Urinary bladder (tissue), 4 donors: ENCODE results near the gene GOLPH3L. TPM values are rescaled to one million over a fixed set of nuclear protein-coding genes. Genes with fewer than 3 reads are reported as not detected.
"Not testable (repeated sequence)": the region's sequence is repeated elsewhere in the genome, so short reads cannot be mapped to it uniquely, and the experiment has no call there.

Experiments used
- DNase-seq: peaks from one replicate; pipeline ENCODE4 v3.0.0-alpha.2; 2015; ENCODE audit errors: extremely low spot score
- H3K27ac ChIP-seq: one replicate; pipeline ENCODE4 v1.5.1; 2013; ENCODE audit warnings: low read depth, mild to moderate bottlenecking, moderate library complexity
- H3K36me3 ChIP-seq: one replicate; pipeline ENCODE4 v1.6.1; 2013; ENCODE audit warnings: mild to moderate bottlenecking, moderate library complexity; ENCODE audit not compliant: insufficient read depth
- H3K4me1 ChIP-seq: one replicate; pipeline ENCODE4 v1.6.1; 2013; ENCODE audit warnings: mild to moderate bottlenecking, moderate library complexity; ENCODE audit not compliant: insufficient read depth
- H3K4me3 ChIP-seq: one replicate; pipeline ENCODE4 v1.5.1; 2013; ENCODE audit warnings: low read depth, low read length
- WGBS: extraction: QIAGEN DNeasy Blood & Tissue Kit; methylation state at CpG from one replicate; pipeline ENCODE4 v1.1.7; 2013; 5-methylcytosine and 5-hydroxymethylcytosine counted together
- polyA plus RNA-seq: library from polyadenylated mRNA; stranded (reverse); fragments of 200-250 nt; gene quantifications from one replicate; pipeline ENCODE4 v1.2.3, GENCODE V29; 2013
- total RNA-seq: library from RNA; depleted of rRNA; stranded (reverse); fragments of >200 nt; gene quantifications from one replicate; pipeline ENCODE4 v1.2.3, GENCODE V29; 2014
- donor health status: healthy with polysubstance abuse.
- donor health status: healthy.

GOLPH3L gene
- total and polyA plus RNA-seq, 2 donors: 21.5 to 24.5 TPM

DNA sequence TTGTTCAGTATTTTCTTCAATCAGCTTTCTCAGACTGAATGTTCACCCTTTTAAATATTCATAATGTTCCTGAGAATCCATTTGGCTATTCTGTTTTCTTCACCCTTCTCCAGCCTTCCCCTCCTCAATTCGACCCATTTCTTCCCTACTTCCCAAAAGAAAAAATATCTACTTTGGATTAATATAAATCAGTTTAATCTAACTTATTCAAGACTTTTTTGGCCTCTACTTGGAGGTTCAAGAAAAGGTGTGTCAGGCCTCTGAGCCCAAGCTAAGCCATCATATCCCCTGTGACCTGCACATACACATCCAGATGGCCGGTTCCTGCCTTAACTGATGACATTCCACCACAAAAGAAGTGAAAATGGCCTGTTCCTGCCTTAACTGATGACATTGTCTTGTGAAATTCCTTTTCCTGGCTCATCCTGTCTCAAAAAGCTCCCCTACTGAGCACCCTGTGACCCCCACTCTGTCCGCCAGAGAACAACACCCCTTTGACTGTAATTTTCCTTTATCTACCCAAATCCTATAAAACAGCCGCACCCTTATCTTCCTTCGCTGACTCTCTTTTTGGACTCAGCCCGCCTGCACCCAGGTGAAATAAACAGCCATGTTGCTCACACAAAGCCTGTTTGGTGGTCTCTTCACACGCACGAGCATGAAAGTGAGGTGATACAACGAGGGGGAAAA lies 55.7 kb downstream of the GOLPH3L start:
- 71% methylated on average over 9 of the region's 9 CpGs for WGBS
- H3K36me3 ChIP-seq, H3K27ac ChIP-seq, DNase-seq, H3K4me3 ChIP-seq, H3K4me1 ChIP-seq: not testable (repeated sequence)

DNA sequence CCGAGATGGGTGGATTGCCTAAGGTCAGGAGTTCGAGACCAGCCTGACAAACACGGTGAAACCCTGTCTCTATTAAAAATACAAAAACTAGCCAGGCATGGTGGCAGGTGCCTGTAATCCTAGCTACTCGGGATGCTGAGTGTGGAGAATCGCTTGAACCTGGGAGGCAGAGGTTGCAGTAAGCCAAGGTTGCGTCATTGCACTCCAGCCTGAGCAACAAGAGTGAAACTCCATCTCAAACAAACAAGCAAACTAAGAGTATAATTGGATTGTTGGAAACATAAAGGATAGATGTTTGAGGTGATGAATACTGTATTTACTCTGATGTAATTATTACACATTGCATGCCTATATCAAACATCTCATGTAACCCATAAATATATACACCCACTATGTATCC lies 58.5 kb downstream of the GOLPH3L start:
- not testable (repeated sequence) for H3K4me3 ChIP-seq, H3K4me1 ChIP-seq, H3K36me3 ChIP-seq, H3K27ac ChIP-seq, DNase-seq
- 93% methylated on average over 6 of the region's 6 CpGs for WGBS

DNA sequence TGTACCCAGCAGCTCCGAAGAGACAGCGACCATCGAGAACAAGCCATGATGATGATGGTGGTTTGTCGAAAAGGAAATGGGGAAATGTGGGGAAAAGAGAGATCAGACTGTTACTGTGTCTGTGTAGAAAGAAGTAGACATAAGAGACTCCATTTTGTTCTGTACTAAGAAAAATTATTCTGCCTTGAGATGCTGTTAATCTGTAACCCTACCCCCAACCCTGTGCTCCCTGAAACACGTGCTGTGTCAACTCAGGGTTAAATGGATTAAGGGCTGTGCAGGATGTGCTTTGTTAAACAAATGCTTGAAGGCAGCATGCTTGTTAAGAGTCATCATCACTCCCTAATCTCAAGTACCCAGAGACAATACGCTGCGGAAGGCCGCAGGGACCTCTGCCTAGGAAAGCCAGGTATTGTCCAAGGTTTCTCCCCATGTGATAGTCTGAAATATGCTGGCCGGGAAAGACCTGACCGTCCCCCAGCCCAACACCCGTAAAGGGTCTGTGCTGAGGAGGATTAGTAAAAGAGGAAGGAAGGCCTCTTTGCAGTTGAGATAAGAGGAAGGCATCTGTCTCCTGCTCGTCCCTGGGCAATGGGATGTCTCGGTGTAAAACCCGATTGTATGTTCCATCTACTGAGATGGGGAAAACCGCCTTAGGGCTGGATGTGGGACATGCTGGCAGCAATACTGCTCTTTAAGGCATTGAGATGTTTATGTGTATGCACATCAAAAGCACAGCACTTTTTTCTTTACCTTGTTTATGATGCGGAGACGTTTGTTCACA lies 61.9 kb downstream of the GOLPH3L start:
- not testable (repeated sequence) for H3K4me1 ChIP-seq, H3K27ac ChIP-seq
- 63% methylated on average over 15 of the region's 17 CpGs for WGBS

DNA sequence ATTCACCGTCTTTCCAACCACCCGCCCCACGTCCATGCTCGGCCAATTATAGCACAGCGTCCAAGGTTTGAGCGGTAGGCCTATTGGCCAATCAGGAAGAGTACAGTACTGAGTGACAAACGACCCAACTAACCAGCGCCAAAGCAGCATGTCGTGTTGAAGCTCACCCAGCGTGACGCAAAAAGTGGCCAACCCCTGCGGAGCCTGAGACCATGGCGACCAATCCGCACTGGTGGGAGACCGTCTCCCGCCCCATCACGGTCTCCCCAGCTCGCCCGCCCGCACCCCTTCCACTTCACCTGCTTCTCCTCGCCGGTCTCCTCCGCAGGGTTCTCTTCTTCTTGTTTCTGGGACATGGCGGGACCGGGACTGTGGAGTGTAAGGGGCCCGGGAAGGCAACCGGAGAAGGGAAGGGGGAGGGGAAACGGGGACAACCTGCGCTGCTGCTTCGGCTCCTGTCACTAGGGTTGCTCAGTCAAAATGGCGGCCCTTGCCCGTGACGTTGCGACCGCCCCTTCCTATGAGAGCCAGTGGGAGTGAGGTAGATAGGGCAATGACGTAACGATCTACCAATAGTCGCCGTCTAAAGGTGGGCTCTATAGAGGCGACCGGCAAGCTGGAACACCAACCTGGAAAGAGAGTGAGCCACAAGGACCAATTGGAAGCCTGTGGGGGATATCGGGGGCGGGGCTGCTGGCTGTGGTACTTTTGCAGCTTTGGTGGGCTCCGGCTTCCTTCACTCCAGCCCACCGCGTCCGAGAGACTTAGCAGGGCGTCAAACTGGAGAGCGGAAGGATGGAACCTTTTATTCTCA lies 67.6 kb downstream of the GOLPH3L start, which contains the start of gene ENSA:
Gene ENSA (minus strand): TSS at position 498 of the 814 bp plus-strand sequence. CDS start 142 bp downstream, at position 356.
- DNase-seq: peak; percentile 98
- H3K36me3 ChIP-seq: peaks cover 4% of the 10 kb centered on the region
- under 1% methylated on average over 49 of the region's 49 CpGs for WGBS

More for the DNA sequence above, 61.9 kb downstream of the GOLPH3L start:
- H3K36me3 ChIP-seq, DNase-seq, H3K4me3 ChIP-seq: not testable (repeated sequence)

DNA sequence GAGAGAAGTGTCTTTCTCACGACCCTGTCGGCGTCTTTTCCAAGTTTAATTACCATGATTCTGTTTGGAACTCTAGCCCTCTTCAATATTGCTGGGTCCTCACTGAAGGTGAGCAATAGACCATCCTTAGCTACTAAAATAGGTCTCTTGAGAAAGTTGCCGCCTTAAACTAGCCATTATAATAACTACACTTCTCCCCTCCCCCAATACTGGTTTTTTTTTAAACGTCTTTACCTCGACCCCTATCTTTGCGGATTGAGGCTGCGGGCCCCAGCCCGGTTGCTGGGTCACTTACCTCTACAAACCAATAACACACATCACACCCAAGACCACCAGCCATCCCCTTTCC lies 68.2 kb downstream of the GOLPH3L start:
- Histone ChIP-seq H3K4me1 (peaks cover 3% of the 10 kb centered on the region), H3K27ac (peak overlapping the region; percentile 58), H3K36me3 (peaks cover 4% of the 10 kb centered on the region), H3K4me3 (peak overlapping the region; percentile 62)
- WGBS: 2% methylated on average over 9 of the region's 9 CpGs
- DNase-seq: no peak

More for the DNA sequence above, 67.6 kb downstream of the GOLPH3L start, which contains the start of gene ENSA:
- H3K27ac ChIP-seq: peak within 1 kb of the TSS; percentile 99
- H3K4me3 ChIP-seq: peak within 1 kb of the TSS; percentile 62
- peaks cover 3% of the 10 kb centered on the region for H3K4me1 ChIP-seq

DNA sequence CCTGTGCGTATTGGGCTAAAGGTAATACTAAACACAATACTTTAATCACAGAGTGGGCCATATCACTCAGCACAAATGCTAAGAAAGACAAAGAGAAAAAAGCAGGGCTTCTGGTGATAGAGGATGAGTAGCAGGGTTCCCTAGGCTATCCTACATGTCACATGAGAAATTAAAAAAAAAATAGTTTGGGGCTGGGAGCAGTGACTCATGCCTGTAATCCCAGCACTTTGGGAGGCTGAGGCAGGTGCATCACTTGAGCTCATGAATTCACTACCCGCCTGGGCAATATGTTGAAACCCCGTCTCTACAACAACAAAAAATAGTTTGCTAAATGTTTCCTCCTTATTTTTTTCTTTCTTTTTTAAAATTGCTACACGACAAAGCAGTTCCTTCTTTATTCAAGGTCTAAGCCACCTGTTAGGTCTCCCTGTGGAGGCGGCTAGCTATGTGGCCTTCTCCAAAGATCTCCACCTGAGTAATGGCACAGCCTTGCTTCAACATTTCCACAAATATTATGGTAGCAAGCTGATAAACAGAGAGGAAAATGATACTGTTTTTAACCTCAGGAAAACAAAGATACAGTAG lies 69.0 kb downstream of the GOLPH3L start:
- peaks cover 3% of the 10 kb centered on the region for H3K4me1 ChIP-seq
- no peak overlapping the region for H3K4me3 ChIP-seq
- DNase-seq: no peak
- H3K27ac ChIP-seq: no peak overlapping the region
- WGBS: 87% methylated on average over 5 of the region's 5 CpGs
- peaks cover 4% of the 10 kb centered on the region for H3K36me3 ChIP-seq

DNA sequence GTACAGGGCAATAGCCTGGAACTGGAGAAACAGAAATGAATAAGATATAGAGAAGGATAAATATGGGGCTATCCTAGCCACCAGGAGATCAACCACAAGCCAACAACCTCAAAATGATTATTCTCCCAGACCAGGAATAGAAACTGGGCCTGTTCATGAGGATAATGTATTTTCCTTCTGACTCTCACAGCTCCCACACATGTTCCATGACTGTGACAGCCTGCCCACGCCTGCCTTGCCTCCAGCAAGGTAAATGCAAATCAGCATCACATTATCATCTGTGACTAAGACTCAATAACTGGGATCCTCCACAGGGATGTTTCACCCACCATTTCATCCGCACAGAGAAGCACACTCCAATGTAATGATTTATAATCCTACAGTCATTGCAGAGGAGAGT lies 70.8 kb downstream of the GOLPH3L start:
- 92% methylated on average over 2 of the region's 2 CpGs for WGBS
- DNase-seq: no peak
- no peak overlapping the region for H3K27ac ChIP-seq
- peaks cover 3% of the 10 kb centered on the region for H3K4me1 ChIP-seq
- H3K4me3 ChIP-seq: no peak overlapping the region
- H3K36me3 ChIP-seq: peaks cover 6% of the 10 kb centered on the region

DNA sequence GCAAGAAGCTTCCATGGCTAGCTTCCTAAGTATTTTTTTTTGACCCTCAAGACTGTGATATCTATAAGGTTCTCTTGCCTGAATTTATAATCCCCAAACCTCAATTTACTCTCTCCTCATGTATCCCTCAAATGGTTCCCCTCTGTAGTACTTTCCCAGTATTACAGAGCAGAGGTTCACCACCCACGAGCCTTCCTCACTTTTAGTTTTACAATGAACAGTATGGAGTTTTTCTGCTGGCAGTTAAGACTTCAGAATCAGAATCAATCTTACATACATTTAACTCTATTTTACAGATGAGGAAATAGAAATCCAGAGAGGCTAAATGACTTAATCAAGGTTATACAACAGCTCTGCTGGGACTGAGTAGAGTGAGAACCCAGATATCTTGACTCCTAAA lies 72.4 kb downstream of the GOLPH3L start:
- H3K27ac ChIP-seq, H3K4me3 ChIP-seq, H3K4me1 ChIP-seq, H3K36me3 ChIP-seq, DNase-seq: not testable (repeated sequence)
- 73% methylated on average over 1 of the region's 1 CpG for WGBS

DNA sequence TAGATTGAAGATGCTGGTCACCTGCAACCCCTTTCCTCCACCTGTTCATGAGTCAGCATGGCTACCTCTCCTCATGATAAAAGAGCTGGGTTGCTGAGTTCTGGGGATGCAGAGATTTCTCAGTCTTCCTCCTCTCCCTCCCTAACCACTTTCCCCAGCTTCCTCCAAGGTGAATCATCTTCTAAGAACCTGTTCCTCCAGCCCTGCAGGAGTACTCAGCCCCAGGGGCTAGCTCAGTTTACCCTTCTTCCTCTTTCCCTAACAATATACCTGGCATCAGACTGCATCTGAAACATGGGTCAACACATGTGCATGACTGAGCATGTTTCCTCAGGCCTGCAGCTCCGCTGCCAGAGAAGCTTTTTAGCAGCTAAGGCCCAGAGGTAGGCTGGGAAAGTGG lies 72.8 kb downstream of the GOLPH3L start:
- H3K4me1 ChIP-seq, H3K36me3 ChIP-seq, H3K4me3 ChIP-seq, H3K27ac ChIP-seq, DNase-seq: not testable (repeated sequence)
- 100% methylated on average over 1 of the region's 1 CpG for WGBS

DNA sequence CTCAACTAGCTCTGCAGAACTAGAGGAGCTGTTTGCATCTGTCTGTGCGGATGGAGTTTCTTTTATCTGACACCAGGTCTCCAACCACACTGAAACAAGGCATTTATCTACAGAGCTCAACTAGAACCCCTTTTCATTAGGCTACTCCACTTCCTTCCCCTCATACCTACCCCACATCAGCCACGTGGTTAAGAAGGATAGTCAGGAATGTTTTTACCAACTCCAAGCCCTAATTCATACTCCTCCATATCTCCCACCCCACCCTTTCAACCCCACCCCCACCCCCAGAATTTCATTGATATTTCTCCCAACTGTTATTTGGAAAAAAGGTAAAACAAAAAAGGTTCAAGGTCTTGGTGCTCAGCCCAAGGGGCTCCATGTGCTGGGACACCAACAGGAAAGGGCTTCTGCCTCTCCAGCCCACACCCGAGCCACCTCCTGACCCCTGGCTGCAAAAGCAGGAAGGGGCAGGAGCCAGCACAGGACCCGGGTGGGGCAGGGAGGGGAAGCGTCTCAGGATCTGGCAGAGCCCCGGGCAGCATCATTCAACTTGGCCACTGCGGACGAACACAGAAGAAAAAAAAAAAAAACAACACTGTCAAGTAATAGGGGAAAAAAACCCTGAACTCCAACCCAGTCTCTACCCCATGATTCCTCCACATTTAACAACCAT lies 74.5 kb downstream of the GOLPH3L start:
- Histone ChIP-seq H3K4me1 (no peaks in the 10 kb centered on the region), H3K4me3 (no peak overlapping the region), H3K27ac (no peak overlapping the region), H3K36me3 (peaks cover 6% of the 10 kb centered on the region)
- 41% methylated on average over 8 of the region's 8 CpGs for WGBS
- DNase-seq: no peak

DNA sequence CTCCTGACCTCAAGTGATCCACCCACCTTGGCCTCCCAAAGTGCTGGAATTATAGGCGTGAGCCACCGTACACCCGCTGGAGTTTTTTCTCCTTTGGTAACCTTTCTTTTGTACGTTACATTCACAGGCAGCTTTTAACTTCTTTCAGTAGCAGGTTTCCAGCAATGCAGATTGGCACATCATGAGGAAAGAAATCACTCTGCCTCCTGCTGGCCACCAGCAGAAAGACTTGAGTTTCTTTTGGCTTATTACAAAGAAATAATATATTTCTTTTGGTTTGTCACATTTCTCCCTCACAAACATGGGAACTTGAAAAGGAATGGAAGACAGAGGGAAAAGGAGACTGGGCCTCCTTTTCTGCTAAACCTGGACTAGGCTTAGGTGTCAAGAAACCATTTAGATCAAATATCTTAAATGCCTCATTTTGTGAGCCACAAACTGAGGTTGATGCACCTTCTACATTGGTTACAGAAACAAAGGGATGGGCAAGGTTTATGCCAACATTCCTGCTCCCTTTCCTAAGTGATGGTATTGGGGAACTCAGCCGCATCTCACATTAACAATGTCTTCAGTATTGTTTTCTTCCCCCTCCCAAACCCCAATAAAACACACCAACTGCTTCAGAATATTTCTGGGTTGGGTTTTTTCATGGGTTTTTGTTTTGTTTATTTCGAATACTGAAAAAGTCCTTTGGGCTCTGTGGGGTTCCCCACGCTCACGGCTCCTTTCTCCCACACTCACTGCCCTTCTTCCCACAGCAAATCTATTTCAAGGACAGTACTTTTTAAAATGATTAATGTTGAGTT lies 75.3 kb downstream of the GOLPH3L start:
- peak overlapping the region; percentile 23 for H3K27ac ChIP-seq
- 68% methylated on average over 8 of the region's 8 CpGs for WGBS
- no peak overlapping the region for H3K4me3 ChIP-seq
- H3K4me1 ChIP-seq: no peaks in the 10 kb centered on the region
- peaks cover 3% of the 10 kb centered on the region for H3K36me3 ChIP-seq
- no peak for DNase-seq

DNA sequence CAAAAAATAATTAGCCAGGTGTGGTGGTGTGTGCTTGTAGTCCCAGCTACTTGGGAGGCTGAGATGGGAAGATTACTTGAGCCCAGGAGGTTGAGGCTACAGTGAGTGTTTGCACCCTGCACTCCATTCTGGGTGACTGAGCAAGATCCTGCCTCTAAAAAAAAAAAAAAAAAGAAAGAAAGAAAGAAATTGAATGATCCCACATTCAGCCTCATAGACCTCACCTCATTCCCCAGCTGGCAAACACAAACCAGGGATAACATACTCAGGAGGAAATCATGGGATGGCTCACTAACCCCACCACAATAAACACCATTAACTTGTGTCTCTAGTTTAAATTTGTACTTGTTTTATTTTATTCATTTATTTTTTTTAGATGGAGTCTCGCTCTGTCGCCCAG lies 76.0 kb downstream of the GOLPH3L start:
- DNase-seq: no peak
- H3K4me3 ChIP-seq: no peak overlapping the region
- WGBS: 96% methylated on average over 2 of the region's 2 CpGs
- H3K4me1 ChIP-seq: no peaks in the 10 kb centered on the region
- peak overlapping the region; percentile 50 for H3K27ac ChIP-seq
- H3K36me3 ChIP-seq: peaks cover 3% of the 10 kb centered on the region
